Measurements from ENCODE around the gene KIAA0930.
A peak's percentile ranks its signal among the peaks of the same experiment; 100 is the strongest.
"Not testable (repeated sequence)": the region's sequence is repeated elsewhere in the genome, so short reads cannot be mapped to it uniquely, and the experiment has no call there.

Gene KIAA0930

DNA sequence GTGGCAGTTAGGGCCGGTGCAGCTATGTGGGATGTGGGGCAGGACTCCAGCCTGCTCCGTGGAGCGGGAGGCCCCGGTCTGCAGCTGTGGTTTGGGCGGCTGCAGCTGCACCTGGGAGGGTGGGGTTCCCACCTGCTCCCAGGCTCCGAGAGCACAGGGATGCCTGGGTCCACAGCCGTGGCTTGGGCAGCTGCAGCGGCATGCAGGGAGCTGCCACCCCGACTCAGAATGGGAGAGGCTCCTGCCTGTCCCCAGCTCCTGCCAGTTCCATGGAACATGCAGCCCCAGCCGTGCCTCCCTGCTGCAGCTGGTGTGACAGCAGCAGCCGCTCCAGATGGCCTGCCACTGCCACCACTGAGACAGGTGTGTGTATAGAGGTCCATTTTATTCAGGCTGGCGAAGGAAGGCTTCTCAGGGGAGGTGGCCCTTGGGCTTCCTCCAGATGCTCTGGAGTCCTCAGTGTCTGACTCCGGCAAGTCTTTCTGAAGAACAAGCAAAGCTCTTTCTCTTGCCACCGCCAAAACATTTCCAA, 22.3 kb upstream of the KIAA0930 start:
- no peak for DNase-seq

DNA sequence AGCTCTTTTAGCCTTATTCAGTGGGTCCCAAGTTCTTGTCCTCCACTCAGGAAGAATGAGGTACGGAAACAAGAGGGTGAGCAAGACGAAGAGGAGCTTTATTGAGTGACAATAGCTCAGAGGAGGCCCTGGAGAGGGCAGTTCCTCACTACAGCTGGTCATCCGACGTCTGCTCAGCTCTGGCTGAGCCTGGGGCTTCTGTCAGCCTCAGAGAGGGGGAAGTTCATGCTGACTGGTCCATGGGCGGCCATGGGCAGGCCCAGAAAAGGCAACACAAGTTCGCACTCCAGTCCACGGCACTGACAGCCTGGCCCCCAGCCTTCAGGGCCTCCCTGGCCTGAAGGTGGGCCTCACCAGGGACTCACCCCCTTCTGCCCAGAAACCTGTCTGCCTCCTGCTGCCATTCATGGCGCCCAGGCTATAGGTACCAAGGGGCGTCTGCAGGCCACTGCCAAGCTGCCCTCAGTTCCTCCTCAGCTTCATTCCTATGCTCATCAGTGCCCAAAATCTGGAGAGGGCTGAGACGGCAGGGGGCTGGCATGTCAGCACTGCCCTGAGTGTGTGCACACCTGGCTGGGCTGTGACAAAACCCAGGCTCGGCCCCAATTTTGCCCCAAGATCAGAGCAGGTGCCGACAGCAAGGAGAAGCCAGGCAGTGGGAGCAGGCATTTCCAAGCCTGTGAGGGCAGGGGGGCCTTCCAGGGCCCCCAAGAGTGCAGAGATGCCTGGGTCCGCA, 21.7 kb upstream of the KIAA0930 start:
- peak; percentile 70 for DNase-seq

DNA sequence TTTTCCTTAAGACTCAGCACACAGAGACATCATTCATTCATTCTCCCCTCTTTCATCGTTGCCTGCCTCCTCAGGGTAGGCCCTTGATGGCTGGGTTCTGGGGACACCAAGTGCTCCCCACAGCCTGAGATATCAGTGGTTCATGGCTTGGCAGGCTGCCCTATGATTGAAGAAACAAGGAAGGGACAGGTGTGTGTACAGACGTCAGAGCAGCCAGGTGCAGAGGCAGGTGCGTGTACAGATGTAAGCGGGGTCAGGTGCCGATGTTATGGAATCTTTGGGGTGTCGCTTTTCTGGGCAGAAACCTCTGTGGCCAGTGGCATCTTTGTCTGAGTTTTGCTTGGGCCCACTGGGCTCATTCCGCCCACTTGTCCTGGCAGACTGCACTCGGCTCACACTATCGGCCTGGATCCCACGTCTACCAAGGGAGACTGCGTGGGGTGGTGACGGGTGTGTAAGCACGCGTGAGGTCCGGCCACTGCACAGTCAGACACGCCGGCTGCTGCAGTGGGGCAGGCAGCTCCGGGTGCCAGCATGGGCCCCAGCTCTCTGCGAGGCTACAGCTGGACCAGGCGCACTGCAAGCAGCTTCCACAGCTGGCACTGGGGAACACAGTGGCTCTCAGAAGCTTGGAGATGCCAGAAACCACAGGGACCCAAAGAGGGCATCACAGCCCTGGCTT, 20.9 kb upstream of the KIAA0930 start:
- no peak for DNase-seq

DNA sequence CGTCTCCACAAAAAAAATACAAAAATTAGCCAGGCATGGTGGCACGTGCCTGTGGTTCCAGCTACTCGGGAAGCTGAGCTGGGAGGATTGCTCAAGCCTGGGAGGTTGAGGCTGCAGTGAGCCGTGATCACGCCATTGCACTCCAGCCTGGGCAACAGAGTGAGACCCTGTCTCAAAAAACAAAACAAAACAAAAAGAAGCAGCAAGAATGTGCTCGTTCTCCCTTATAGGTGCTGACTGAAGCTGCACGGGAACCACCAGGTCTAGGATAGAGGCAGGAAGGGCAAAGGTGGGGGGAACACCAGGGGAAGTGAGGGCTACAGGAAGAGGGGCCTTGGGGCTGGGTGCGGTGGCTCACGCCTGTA, 19.7 kb upstream of the KIAA0930 start:
- DNase-seq, result not testable (repeated sequence)

DNA sequence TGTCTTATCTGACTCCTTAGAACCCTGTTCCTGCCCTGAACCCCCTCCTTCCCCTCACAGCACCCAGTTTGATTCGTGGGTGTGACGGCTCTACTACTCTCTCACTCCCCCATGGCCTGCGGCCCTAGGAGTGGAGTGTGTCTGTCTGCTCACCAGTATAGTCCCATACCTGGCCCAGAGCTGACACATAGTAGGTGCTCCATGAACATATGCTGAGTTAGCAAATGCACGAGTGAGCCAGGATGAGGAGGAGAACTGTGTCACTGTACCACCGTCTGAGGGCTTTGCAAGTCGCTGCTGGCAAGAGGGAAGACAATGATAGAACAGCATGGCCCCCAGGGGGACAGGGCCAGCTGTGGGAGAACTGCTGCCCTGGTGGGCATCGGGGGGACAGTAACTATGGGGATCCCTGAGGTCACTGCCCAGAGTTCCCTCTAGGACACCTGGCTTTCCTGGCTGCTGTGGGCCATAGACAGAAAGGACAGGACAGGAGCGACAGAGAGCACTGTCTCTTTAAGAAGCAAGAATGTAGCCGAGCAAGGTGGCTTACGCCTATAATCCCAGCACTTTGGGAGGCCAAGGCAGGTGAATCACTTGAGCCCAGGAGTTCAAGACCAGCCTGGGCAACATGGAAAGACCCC, 19.2 kb upstream of the KIAA0930 start:
- no peak for DNase-seq

DNA sequence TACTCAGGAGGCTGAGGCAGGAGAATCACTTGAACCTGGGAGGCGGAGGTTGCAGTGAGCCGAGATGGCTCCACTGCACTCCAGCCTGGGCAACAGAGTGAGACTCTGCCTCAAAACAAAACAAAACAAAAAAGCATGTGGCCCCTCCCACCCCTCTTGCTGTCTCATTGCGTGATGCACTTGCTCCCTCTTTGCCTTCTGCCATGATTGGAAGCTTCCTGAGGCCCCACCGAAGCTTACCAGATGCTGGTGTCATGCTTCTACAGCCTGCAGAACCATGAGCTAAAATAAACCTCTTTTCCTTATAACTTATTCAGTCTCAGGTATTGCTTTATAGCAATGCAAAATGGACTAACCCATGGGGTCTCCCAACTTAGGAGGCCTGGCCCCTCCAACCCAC, 17.2 kb upstream of the KIAA0930 start:
- DNase-seq, result not testable (repeated sequence)

DNA sequence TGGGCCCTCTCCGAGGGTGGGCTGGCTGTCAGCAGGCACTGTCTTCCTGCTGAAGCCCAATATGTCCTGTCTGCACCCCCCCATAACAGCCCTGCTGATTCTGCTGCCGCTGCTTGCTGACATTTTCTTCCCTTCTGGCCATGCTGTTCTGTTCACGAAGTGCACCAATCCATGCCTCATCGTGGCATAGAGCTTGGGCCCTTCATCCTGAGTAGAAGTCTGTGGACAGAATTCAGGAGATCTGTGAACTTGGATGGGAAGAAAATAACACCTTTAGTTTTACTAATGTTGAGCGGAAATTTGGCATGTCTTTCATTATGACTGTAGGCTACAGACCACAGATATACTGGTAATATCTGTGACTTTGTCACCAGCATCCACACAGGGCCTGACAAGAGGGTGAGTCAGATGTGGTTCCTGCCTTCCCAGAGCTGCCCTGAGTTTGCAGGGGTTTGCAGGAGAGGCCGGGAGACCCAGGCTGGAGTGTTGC, 14.1 kb upstream of the KIAA0930 start:
- DNase-seq, result no peak

DNA sequence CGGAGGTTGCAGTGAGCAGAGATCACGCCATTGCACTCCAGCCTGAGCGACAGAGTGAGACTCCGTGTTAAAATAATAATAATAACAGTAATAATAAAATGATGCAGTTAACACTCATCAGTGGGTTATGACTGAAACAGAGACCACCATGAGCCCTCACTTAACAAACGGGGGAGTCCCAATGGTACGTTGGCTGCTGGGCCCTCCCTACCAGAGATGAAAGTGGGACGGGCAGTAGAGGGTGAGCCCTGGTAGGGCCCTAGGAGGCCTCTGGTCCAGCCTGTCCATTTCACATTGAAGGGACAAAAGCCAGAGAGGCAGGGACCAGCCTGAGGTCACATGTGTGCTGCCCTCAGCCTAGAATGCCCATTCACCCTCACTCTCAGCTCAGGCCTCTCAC, 13.7 kb upstream of the KIAA0930 start:
- no peak for DNase-seq

DNA sequence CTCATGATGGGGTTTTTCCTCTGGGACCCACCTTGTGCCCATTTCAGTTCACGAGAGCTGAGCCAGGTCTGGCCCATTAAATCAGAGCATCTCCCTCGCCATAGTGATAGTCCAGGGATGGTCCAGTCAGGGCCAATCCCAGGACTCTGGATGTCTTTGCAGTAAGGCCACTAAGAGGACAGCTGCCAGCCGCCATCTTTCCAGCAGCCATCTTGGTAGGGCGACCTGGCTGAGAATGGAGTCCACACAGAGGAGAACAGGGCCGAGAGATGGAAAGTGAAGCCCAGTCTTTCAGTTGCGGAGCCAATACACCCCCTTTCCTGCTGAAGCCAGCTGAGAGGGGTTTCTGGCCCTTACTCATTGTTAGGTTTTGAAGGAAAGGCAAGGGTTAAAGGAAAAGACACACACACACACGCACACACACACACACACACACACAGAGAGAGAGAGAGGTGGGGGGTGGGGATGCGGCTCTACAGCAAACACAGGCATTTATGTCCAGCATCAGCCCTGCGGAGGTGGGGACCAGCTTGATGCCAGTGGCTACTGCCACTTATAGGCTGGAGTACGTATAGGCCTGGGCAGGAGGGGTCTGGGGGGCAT, 12.4 kb upstream of the KIAA0930 start:
- DNase-seq, result no peak

DNA sequence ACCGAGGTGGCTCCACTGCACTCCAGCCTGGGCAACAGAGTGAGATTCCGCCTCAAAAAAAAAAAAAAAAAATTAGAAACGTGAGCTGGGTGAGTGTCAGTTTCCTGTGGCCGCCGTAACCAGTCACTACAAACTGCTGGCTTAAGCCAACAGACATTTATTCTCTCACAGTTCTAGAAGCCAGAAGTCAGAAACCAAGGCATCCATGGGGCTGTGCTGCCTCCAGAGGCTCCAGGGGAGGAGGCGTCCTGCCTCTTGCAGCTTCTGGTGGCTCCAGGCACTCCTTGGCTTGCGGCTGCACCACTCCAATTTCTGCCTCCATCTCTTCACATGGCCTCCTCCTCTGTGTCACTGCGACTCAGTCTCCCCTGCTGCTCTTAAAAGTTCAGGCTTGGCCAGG, 11.1 kb upstream of the KIAA0930 start:
- no peak for DNase-seq

DNA sequence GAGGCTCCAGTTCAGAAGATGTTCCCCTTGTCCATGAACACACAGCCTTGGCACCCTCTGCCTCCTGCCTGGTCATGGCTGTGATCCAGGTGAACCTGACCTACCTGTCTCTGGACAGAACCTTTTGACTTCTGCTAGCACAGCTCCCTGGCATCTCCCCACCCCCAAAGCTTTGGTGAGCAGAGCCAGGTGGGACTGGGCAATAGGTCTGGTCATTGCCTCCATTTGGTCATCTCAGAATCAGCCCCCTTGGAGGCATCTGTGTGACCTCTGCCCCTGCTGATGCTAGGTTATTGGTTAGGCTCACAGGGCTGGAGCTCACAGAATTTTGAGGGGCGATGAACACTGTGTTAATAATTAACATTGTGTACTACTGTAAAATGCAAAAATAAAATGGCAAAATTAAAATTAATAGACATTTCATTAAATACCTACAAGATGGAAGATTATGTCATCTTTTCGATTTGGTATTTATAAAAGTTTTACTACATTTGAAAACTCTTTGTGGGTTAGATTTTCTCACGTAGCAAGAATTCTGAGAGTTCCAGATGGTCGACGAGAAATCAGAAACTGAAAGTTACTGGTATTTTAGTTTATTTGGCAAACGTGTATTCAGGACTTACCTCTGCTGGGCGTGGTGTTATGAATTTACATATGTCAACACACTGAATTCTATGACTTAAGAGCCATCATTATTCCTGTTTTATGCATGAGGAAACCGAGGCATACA, 8.3 kb upstream of the KIAA0930 start:
- no peak for DNase-seq

DNA sequence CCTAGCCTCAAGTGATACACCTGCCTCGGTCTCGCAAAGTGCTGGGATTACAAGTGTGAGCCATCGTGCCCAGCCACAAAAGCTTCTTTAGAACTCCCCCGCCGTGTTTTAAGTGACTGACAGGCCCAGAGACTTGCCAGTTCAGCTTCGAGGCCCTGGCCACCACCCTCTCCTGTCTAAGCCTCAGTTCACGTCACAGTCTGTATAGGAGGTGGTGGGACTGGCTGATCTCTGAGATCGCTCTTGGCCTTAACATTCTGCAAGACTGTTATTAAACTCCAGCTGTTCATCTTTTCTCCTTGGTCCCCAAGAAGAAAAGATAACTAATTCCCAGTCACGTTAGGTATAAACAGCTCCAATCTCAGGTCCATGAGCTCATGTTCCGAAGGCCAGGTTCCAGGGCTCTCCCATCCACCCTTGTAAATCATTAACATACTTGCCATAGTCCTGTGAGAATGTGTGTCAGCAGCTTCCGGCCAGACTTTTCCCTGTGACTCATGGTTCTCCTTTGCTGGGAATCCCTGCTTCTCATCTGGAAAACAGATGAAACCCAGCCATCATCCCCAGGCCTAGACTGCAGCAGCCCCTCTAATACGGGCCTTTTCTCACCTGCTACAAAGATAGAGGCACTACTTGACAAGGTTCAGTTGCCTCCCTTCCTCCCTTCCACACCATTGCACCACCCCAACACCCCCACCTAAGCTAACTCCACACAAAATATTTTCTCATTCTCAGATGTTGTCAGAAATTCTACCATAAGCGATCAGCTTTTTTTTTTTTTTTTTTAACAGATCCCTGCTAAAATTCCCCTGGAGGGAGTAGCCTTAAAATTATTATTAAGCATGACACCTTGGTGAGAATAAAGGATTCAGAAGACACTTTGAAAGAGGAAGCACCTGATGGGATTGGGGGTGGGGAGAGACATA, 5.6 kb upstream of the KIAA0930 start:
- DNase-seq, result no peak

DNA sequence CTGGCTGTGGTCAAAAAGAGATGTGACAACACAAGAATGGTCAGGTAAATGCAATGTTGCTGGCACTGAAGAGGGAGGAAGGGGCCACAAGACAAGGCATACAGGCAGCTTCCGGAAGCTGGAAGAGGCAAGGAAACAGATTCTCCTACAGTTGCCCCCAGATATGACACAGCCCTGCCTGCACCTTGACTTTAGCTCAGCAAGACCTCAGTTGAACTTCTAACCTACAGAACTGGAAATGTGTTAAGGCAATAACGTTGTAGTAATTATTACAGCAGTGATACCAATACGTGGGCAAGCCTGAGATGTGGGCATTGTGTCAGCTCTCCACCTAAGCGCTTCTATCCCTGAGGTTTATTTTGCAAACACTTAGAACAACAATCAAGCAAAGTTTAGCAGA, 4.2 kb upstream of the KIAA0930 start:
- DNase-seq, result no peak

DNA sequence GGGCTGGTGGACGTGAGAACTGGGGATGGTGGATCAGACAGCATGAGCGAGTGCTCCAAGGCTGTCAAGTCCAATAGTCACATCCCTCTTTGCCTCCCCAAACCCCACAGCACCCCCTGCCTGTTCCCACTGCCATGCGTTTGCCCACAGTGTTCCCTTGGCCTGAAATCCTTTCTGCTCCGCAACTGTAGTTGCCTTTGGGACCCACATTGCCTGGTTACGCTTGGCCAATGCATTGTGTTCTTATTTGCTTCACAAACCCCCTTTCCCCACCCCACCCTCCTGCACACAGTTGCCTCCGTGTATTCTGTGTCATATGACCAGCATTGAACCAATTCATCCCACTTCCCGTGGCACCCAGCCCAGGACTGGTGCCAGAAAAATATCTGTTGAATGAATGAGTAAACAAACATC, 2.1 kb upstream of the KIAA0930 start:
- no peak for DNase-seq

DNA sequence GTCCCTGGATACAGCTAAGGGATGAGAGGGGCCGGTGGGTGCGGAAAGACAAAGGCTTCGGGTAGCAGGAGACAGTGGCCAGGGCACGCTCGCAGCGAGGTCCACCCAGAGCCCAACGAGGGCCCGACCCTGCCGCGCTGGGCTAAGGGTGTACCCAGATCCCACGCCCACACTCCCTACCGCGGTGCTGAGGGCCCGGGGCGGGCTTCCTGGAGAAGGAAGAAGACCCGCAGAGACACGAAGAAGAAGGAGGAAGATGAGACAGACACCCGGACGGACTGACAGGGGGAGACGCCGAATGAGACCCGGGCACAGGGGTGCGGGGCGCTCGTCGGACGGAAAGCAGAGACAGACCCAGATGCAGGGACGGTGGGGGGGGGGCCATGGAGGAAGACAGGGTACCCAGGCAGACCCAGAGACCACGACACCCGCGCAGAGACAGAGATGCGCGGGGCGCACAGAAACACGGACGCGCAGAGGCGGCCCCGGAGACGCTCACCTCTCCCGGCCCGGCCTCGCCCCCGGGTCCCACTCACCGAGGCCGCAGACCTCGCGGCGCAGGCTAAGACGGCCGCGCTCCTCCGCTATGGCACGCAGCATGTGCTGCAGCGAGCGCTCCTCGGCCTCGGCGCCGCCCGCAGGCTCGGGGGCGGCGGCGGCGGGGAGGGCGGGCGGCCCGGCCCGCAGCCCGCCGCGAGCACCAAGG, 437 bp downstream of the KIAA0930 start:
- DNase-seq, result peak; percentile 46

DNA sequence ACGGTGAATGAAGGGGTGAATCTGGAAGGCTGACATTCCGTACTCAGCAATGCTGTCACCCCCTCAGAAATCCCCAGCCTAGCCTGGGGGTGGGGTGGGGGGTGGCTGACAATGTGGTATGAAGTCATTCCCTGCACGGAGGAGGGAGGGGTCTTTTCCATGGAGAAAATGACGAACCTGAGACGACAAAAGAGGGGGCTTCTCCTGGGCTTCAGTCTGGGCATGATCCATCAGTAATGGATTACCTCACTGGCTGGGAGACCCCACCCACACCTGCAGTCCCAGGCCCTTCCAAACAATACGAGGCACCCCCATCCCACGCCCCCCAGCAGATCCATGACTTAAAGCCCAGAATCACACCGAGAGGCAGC, 1.0 kb downstream of the KIAA0930 start:
- no peak for DNase-seq

DNA sequence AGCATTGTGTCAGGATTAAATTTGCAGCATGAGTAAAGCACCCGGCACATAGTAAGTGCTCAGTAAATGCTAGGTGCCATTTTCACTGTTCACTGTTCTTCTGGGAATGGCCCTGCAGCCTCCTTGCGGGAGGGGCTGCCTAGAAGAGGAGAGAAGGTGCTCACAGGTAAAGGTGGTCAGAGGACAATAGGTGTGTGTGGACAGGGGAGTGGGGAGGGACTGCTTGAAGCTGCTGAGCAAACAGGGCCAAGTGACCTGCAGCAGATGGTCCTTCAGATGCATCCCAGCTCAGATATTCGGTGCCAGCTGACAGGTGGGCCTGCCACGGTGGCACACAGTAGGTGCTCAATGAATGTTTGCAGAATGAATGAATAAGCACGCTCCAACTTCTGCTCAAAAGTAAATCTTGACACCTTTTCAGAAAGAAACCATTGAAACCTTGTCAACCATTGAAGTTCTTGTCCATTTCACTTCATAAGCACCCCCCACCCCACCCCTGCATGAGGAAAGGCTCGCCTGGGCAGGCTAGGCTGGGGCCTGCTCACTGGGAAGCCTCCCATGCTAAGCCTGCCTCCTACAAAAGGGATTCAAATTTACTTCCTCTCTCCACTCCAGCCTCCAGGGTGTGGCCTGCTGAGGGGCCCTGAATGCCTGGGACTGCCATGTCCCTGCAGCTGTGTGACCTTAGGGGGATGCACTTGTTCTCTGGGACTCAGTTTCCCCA, 1.6 kb downstream of the KIAA0930 start:
- peak; percentile 70 for DNase-seq

DNA sequence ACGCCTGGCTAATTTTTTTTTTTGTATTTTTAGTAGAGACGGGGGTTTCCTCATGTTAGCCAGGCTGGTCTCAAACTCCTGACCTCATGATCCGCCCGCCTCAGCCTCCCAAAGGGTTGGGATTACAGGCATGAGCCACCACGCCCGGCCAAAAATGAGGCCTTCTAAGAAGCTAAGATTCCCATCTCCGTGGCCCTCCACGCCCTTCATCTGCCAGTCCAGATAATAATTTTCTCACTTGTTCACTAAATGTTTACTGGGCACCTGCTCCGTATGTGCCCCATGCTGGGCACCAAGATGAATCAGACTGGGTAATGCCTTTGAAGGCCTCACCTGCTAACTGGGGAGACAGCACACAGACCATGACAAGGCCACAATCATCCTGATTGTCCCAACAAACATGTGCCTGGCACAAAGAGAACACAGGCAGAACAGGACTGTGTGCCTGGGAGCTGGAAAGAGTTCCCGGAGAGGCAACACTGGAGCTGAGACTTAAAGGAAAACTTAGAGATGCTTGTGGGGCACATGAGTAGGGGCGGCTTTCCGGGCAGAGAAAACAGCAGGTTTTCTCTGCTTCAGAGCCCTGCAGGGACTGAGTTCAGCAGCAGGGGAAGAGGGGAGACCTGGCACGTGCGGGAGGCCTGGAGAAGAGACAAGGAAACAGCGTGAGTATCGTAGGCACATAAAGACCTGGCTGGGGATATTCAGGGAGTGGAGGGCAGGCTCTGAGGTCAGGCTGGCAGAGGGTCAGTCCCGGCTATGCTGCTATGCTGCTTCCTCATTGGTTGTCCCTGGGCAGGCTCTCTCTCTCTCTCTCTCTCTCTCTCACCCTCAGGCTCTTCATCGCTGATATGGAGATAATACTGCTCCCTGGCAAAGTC, 2.4 kb downstream of the KIAA0930 start:
- no peak for DNase-seq
